Stimulated activated CD8-positive, alpha-beta memory T cell treated with anti-CD3 and anti-CD28 coated beads, Interleukin-15, amount 100 ng/mL, for 4 hours (primary cell): Measurements from ENCODE around the gene CFAP58.
A peak's percentile ranks its signal among the peaks of the same experiment; 100 is the strongest.

Experiments used
- DNase-seq, 2 donors: peaks; one replicate each; pipeline ENCODE4 v3.0.0-alpha.2; 2020; ENCODE audit warnings: low read depth in 2 of 2

CFAP58 gene

DNA sequence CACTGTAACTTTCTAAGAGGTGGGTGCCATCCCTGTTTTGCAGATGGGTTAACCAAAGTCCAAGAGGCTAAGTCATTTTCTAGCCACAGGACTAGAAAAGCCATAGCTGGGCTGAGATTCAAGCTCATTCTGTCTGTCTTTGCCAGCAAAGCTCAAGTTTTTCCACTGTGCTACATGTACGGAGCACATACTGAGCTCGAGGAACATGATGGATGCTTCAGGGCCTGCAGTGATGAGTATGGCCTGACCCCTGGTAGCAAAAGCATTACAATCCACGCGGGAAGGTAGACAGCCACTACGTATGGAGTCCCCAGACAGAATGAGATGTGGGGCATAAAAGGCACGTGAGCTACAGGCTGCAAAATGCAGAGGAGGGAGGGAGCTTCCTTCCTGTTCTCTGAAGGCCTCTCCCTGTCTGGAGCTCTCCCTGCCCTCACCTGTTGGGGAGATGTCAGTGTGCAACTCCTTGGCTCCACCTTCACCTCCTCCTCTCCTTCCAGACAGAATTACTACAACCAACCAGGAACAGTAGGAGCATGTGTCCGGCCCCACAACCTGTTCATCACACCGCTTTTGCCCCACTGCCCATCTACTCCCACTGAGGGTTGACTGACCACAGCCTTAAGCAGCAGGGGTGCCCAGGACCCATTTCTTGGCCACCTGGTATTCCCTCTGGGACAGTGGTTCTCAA lies 31.8 kb upstream of the CFAP58 start:
- no peak for DNase-seq

DNA sequence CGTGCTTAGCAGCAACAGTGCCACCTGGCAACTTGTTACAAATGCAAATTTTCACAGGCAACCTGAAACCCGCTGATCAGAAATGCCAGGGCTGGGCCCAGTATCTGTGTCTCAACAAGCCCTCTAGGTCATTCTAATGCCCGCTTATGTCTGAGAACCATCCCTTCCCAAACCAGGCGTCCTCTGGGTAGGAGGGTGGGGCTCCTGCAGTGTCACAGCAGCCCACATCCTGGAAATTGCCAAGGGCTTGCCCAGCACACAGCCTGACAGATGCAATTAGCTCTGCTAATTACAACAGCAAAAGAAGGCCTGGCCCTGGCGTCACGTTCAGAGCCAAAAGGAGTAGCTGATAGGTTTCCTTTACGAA lies 31.2 kb upstream of the CFAP58 start:
- DNase-seq = no peak

DNA sequence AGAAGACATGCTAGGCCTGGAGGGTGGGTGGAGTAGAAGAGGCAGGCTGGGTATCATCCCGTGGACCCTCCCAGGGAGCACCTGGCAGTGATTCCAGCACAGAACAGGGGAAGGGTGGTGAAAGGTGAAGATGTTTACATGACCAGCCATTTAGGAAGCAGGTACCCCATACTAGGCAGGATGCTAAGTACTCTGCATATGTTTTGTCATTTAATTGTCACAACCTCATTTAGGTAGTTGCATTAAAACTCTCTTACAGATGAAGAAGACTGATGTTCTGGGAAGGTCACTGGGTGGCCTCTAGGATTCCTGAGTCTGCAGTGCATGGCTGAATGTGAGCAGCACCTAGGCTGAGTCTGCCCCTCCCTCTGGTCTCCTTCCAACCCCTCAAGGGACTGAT lies 30.5 kb upstream of the CFAP58 start:
- DNase-seq = no peak

DNA sequence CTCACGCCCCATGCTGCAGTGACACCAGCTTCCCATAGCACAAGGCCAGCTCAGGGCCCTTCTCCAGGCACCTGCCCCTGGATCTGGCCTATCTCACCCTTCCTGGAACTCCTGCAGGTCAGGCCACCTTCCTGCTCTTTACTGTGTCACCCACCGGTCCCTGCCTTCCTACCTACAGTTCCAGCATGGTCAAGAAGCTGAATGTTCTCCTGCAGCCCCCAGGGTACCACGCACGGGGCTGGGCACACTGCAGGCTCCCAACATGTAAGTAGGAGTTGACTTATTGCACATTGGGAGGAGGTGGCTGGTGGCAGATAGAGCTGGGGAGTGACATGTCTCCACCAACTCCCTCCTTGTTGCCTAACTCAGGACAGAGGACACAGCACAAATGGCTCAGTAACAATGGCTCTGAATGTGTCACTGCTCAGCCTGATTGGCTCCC lies 29.9 kb upstream of the CFAP58 start:
- DNase-seq = no peak

DNA sequence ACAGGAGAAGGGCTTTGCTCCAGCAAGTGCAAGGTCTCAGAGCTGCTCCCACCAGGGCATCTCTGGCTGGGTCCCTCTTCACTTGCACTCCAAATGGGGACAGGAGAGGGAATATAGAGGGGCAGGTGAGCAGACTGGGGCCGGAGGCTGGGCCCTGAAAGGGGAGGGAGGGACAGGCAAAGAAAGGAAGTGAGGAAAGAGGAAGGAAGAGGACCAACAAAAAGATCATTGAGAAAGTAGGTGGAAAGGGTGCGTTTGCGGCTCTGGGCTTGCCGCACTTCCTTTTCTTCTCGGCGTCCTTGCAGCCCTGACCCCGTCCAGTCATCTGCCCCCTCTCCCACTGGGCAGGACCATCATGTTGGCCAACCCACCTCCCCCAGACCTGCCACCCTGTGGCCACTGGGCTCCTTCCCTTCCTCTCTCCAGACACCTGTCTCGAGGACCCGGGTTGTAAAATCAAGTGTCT lies 29.4 kb upstream of the CFAP58 start:
- no peak for DNase-seq

DNA sequence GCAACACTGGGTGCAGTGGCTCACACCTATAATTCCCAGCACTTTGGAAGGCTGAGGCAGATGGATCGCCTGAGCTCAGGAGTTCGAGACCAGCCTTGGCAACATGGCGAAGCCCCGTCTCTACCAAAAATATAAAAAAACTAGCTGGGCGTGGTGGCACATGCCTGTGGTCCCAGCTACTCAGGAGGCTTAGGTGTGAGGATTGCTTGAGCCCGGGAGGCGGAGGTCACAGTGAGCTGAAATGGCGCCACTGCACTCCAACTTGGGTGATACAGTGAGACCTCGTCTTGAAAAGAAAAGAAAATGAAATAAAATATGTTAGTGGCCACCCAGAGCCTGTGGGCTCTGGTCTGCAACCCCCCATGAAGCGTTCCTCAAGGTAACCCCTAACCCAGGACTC lies 28.7 kb upstream of the CFAP58 start:
- no peak for DNase-seq

DNA sequence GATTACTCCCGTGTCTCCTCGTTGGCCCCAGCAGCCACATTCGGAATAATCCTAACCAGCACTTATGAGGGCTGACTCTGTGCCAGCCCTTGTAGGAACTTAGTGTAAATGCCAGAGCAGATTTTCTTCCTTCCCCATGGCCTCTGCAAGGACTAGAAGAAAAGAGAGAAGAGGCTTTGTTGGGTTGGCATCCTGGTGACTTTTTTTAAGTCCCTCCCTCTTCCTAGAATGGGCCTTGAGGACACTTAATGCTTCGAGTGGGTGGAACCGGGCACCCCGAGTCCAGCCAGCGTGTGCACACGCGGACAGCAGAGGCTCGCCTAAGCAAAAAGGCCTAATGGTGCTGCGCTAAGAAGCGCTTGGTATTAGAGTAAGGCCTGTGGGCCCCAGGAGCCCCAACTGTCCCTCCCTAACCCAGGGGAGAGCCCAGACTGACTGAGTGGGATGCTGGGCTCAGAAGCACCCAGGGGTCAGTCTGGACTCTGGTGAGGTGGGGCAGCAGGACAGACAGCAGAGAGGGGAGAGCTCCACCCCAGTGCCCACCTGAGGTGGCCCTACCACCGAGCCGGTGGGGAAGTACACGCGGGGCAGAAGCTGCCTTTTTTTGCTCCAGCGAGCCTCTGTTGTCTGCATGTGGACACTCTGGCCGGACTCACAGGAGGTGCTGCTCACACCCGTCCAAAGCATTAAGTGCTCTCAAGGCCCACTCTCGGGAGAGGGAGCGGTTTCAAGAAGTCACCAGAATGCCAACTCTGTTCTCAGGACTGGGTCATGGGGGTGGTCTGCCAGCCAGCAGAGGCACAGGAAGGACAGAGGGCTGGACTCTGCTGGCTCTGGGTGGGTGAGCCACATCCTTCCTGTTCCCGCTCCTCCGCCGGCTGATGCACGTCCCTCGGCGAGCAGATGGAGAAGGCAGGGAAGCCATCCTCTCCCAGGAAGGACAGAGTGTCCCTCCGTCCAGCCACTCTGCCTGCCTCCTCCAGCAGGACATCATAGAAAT lies 27.9 kb upstream of the CFAP58 start:
- no peak for DNase-seq

DNA sequence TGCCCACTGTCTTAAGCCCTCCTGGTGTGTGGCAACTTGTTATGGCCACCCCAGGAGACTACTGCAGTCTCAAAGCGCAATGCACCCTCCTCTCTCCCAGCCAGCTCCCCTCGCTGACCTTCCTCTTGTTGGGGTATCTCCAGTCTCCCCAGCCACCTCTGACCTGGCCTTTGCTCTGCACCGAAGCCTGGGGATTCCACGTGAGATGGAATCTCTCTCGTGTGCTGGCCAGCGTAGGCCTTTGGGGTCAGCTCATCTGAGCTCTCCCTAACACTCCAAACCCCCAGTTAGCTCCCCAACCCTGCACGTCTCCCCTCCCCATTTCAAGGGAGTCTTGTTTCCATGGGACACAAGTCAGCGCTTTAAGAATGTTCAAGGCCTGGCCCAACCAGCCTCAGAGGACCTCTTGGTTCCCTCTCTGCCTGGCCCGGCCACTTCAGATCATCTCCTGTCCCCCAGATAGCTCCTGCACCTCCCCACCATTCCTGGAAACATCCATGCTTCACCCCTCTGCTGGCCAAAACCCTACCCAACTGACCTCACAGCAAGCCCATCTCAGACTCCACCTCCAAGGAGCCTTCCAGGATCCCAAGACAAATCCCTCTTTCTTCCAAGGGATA lies 26.5 kb upstream of the CFAP58 start:
- no peak for DNase-seq

DNA sequence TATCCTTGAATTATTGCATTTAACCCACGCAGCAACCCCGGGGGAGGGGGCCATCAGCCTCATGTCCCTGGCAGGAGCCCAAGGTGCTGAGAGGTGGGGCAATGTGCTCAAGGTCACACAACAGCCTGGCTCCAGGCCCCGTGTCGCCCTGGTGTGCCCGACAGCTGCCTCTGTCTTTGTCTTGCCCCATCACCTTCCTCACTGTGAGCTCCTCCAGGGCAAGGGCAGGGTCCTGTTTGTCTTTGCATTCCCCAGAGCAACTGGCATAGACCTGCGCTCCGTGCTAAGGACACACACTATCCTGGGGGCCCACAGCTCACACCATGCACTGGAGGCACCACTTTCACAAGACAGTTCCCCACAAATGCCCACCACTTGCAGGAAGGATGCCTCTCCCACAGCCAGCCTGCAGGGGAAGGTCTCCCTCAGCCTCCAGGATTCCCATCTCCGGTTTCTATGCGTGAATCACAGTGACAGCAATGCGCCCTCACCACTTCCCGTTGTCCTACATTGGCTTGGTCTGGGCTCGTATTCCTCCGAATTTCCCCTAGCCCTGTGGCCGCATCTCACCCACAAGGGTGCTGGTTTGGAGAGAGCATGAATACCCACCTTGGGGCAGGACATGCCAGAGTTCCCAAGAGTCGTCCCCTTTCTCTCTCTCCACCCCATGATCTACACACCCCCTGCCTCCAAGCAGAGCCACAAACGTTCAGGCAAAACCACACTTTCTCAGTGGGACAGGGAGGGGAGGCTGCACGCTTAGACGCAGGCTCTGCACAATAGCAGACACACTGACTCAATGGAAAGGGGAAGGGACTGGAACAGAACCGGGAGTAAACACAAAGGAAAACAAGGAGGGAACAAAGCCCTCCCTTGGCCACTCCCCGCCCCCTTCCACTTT lies 25.6 kb upstream of the CFAP58 start:
- no peak for DNase-seq

DNA sequence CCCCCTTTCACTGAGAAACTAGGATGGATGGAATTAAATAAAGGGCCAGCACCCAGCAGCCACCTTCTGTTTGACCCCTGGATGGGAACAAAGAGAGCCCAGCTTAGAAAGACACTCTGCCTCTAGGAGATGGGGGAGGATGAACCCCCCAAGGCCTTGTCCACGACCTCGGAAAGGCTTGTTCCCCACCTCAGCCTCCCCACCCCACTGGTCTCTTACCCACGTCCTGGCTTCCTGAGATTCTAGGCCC lies 25.1 kb upstream of the CFAP58 start:
- no peak for DNase-seq

DNA sequence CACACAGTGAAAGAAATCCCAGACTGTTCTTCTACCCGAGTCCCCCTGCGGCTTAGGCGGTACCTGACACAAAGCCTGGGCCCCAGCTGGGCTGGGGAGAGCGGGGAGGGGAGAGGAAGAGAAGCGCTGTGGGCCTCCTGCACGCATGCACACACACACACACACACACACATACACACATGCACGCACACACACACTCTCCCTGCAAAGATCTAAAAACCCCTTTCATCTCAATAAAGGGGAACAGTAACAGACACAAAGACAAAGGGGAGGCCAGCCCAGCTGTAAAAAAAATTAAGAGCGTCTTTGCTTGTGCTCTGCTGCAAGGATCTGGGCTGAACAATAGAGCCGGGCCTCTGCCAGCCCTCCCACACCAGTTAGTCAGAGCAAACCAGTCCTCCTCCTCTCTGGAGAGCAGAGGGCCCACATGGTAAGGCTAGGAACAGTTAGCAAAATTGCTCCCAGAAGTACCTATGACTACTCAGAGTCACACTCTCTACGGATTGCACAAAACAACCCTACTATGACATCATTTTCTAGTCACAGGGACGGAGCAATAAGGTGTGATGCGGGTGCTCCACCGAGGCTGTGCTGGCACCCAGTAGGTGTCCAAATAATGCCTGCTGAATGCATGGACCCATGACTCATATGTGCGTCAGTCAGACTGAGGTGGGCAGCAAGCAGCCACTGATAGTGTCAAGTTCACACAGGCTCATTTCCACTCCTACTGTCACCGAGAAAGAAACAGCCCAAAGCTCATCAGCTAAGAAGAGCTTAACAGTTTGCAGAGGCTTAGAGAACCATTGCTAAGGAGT lies 24.5 kb upstream of the CFAP58 start:
- peak; percentile 70 to 72 for DNase-seq

DNA sequence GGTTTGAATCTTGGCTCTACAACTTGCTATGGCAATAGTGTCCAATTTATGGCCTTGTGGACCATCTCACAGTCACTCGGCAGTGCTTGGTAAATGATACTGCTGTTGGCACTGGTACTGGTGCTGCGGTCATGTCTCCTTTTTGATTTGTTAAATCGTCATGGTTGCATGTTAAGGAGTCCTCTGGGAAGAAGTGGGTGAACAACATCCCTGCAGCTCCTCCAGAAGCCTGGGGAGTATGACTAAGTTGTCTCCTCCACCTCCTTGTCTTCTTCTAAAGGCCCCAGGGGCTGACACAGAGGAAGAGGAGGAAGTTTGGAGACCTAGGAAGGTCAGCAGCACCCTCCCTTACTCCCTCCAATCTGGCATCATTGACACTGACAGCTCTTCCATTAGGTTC lies 23.9 kb upstream of the CFAP58 start:
- DNase-seq = no peak

DNA sequence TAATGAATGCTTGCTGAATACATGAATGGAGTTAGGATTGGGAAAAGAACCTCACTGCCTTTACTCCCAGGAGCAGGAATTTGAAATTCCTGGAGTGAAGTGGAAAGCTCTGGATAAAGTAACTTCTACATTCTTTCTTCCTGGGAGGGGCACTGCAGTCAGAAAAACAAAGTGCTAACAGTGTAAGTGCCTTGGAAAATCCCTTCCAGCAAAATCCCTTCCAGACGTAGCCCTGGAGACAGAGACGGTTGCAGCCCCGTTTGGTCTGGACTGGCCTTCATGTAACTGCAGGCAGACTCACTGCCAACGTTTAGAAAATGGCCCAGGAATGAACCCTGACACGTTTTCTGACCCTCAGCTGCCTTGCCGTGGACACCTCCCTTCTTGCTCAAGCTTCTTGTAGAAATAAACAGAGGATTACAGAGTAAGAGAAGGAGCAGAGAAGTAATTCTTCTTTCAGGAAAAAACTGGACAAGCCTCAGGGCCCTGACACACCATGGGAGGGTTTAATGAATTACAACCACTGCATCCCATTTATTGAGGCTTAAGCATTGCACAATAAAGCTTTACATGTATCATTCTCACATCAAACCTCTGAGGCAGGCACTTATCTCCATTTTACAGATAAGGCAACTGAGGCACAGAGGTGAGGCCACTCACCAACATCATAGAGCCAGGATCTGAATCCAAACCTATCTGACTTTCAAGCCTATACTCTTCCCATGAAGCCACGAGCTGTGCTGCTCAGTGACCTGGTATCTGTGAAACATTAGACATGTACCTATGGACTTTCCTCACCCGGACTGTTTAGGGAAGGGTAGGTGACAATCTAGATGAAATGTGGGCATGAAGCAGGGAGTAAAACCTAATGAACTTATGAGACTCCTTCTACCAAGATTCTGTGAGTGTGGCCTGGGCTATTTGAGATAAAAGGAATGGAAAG lies 23.2 kb upstream of the CFAP58 start:
- no peak for DNase-seq

DNA sequence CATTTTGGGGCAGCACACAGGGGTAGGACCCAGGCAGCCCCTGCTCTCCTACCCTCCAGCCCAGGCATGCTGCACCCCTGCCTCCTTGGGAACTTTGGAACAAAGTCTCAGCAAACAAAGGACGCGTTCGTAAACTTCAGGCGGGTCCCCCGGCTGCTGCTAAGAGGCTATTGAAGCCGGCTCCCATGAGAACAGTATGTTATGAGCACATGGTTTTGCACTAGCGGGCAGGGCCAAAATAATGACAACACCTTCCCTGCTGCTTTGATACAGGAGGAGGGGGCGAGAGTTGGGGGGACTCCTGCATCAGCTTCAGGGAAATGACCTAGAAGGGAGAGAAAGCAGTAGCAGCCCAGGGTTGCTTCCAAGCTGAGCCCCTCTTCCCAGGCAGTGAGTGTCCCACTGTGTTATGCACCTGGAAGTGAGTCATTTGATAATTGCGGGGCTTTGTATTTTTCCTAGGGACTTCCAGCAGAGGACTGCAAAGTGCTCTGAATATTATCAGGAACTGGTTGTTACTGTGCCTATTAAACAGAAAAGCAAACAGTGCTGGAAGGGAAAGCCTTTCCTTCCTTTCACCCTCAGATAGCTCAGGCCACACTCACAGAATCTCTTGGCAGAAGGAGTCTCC lies 22.3 kb upstream of the CFAP58 start:
- no peak for DNase-seq

DNA sequence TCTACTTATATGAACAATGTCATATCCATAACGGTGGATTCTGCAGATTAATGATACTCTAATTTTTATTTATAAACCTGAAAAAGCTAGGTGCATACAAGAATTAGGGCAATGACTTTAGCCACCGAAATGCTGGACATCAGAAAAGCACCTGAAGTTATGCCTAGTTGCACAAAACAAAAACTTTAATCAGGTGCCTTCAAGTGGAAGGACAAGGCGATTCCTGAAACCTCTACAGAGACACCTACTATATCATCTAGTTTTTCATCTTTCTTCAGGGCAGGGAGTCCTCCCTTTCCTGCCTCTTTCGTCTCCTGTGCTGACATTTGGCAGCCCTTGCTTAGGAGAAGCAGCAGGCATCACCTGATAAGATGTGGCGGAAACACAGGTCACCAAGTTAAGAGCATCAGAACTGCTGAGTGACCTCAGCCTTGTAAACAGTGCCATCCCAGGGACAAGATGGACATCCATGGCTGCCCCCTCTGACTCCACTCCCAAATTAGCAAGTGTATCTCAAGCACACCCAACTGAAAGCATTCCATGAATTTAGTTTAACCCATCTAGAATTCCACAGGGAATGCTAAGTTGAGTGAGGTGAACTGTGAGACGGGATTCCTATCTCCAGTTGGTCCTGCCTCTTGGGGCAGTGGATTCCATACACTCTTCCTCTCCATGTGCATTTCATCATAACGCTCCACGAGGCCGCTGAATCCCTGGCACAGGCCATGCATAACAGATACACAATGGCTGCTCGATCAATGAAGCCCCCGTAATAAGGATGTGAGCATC lies 21.2 kb upstream of the CFAP58 start:
- DNase-seq = no peak

DNA sequence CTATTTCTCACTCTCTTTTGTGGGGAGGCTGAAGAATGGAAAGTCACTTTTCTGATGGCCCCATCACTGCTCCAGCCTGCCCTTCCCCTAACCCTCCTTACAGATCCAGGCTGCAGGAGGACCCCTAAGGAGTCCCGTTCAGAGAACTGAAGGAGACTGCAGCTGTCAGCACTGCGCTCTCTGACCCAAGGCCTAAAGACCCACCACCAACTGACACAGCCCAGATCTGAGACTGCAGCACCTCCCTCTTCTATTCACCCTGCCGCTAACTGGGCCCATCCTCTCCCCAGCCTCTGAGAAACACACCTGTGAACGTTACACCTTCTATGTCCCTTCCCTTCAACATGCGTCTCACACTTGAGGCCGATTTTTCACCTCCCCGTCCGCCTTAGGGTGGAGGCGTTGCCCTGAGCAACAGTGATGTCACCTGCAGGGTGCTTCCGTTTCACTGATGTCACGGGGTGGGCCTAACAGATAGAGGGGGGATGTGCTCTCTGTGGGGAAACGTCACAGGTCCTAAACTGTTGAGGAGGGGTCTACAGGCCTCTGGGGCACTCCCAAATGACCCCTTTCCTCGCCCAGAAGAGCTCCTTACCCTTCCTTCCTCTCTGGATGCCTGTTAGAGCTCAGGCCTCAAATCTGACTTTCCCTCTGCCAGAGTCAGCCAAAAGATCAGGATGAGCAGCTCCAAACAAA lies 20.5 kb upstream of the CFAP58 start:
- peak; percentile 56 to 58 for DNase-seq

DNA sequence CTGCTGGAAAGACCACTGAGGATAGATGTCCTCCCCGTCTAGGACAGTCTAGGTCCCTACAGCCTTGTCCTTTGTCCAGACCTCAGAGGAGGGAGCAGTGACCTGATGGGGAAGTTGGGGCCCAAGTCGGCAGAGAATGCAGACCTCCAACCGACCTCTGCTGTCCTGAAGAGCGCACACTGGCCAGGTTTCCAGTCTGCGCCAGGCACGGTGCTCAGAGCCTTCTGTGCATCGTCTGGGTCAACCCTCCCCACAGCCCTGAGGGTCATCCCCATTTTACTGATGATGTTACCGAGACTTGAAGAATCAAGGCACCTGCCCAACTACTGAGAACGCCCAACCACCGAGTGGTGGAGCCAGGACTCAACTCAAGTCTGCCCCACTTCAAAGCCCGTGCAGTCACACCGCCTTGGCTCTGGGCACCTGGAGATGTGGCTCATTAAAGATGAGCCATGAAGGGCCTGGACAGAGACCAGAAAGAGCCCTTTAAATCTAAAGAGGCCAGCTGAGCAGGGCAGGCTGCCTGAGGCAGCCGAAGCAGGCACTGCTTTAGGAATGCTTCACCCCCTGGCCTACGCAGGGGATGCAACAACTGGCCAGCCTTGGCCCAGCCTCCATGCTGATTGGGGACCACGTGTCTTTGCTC lies 19.8 kb upstream of the CFAP58 start:
- no peak for DNase-seq
